NCI-H82 treated with DMSO at 0.1 percent for 48 hours (cell line): Measurements from ENCODE around the gene IQCC.

ENCODE experiments used
- DNase-seq: peaks from one replicate; lab custom pipeline; 2025; ENCODE audit not compliant: unreplicated experiment; lab: John Stamatoyannopoulos, UW

The IQCC gene

DNA sequence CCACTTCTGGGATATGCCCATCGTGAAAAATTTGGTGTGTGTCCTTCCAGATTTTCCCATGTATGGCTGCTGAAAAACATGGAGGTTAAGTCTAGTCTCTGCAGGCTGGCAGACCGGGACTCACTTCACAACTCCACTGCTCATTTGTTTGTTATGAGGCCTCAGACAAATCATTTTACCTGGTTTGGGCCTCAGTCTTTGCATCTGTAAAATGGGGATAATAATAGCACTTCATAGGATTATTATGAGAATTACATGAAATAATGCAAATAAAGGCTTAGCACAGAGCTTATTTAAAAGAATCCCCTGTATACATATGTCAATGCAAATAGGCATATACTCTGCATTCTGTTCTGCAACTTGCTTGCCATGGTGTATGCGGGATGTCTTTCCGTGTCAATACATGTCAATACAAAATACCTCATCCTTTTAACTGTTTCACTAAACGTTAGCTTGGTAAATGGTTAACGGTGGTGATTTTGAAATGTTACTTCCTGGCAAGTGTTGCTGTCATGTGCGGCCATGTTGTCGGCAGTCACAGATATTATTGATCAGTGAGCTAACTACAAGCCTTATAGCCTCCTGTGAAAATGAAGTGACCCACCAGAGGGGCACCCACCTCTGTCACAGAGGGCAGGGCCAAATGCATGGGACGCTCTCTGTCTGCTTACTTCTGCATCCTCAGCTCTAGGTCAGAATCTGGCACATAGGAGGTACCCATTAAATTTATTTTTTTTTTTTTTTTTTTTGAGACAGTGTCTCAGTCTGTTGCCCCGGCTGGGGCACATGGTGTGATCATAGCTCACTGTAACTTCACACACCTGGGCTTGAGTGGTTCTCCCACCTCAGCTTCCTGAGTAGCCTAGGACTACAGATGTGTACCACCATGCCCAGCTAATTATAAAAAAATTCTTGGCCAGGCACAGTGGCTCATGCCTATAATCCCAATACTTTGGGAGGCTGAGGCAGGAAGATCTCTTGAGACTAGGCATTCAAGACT lies 49.9 kb downstream of the IQCC start:
- no peak for DNase-seq

DNA sequence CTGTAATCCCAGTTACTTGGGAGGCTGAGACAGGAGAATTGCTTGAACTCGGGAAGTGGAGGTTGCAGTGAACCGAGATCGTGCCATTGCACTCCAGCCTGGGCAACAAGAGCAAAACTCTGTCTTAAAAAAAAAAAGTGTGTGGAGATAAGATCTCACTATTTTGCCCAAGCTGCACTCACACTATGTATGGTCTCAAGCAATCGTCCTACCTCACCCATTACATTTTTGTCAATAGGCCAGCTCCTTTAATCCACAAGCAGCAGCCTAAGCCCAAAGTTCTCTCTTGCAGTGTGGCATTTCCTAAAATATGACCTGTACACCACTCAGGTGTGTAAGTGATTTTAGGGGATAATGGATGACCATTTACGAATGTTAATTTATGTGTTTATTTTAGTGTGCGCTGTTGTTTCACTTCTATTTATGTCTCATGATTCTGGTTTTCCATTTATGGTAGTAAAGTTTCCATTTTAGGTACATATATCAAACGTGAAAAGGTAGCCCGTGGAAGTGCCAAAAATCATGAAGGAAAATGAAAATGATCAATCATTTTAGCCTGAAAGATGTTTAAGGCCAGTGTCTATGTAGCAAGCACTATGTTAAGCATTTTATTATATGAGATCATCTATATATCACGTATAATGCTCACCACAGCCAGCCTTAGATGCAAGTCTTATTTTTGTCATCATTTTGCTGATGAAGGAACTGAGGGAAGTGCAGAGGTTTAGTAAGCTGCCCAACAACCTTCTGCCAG lies 51.2 kb downstream of the IQCC start:
- no peak for DNase-seq

DNA sequence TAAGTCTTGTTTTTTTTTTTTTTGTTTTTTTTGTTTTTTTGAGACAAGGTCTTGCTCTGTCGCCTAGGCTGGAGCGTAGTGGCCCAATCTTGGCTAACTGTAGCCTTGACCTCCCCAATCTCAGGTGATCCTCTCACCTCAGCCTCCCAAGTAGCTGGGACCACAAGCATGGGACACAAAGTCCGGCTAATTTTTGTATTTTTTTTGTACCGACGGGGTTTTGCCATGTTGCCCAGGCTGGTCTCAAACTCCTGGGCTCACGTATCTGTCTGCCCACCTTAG lies 51.7 kb downstream of the IQCC start:
- DNase-seq = no peak
